GM12891 (cell line): ENCODE results near the gene ARHGAP8.

Experiments used
- POLR2AphosphoS5 ChIP-seq: IDR thresholded peaks from 2 replicates; pipeline ENCODE4 v1.6.1; 2011; ENCODE audit warnings: low read depth, low read length, control low read depth
- SPI1 ChIP-seq: IDR thresholded peaks from 2 replicates; pipeline ENCODE4 v1.6.1; 2011; ENCODE audit warnings: low read depth, low read length, control low read depth
- TAF1 ChIP-seq: IDR thresholded peaks from 2 replicates; pipeline ENCODE4 v1.6.1; 2011; ENCODE audit warnings: low read depth, low read length, control low read depth

GRCh38 chr22:44887941-44888366, 135.6 kb downstream of the ARHGAP8 start:
- TF ChIP-seq TAF1: no peak
- no peak for TF ChIP-seq SPI1
- no peak for TF ChIP-seq POLR2AphosphoS5
